ENCODE measurements around the gene MAPK8IP3.

Gene MAPK8IP3

GRCh38 chr16:1708083-1708767 is 2.2 kb downstream of the MAPK8IP3 start:
- Histone ChIP-seq H3K79me2 (ENCODE audit: control insufficient read depth, insufficient read depth, low read length) (peaks cover 21% of the 10 kb centered on the region), H2AK5ac (ENCODE audit: low read length) (no peak overlapping the region), H3K27me3 (ENCODE audit: insufficient read depth, low read length, poor library complexity) (no peaks in the 10 kb centered on the region), H4K8ac (ENCODE audit: low read depth, low read length) (no peak overlapping the region), H3K23ac (ENCODE audit: low read length) (no peak overlapping the region), H3K18ac (ENCODE audit: low read length) (no peak overlapping the region), H3K36me3 (ENCODE audit: control insufficient read depth, insufficient read depth, low read length) (no peaks in the 10 kb centered on the region), H2BK15ac (replicated peaks; ENCODE audit: low read depth) (no peak overlapping the region), H3K27ac (ENCODE audit: low read depth, low read length) (no peak overlapping the region), H3K9ac (ENCODE audit: low read length) (peak overlapping the region; percentile 6), H3K4me1 (ENCODE audit: control insufficient read depth, low read depth, low read length) (peaks cover 3% of the 10 kb centered on the region), H2BK5ac (ENCODE audit: low read length) (no peak overlapping the region), H3K4me3 (ENCODE audit: low read length) (no peak overlapping the region), H2BK120ac (ENCODE audit: low read depth, low read length) (no peak overlapping the region), H3K4ac (ENCODE audit: low read depth, low read length) (no peak overlapping the region), H4K5ac (ENCODE audit: low read length) (no peak overlapping the region), H3K4me2 (ENCODE audit: low read length) (no peak overlapping the region), H3K56ac (ENCODE audit: low read length) (peak overlapping the region; percentile 42), H3K79me1 (ENCODE audit: low read length) (peaks cover 20% of the 10 kb centered on the region)
- DNase-seq, result no peak
- WGBS (ENCODE audit: extremely low coverage, insufficient coverage, low lambda C conversion rate), result no CpG with 5 or more reads among the region's 18 CpGs

- H3K4me3 ChIP-seq (ENCODE audit: low read length), result no peak overlapping the region
Measured at GRCh38 chr16:1708768-1709180, 2.8 kb downstream of the MAPK8IP3 start.

GRCh38 chr16:1709356-1709755 is 3.4 kb downstream of the MAPK8IP3 start:
- H3K79me1 ChIP-seq (ENCODE audit: low read length), result peaks cover 20% of the 10 kb centered on the region
- H3K4me3 ChIP-seq (ENCODE audit: low read length), result no peak overlapping the region
- no peak overlapping the region for H3K56ac ChIP-seq (ENCODE audit: low read length)
- H4K8ac ChIP-seq (ENCODE audit: low read depth, low read length), result no peak overlapping the region
- H2BK15ac ChIP-seq (replicated peaks; ENCODE audit: low read depth), result no peak overlapping the region
- WGBS (ENCODE audit: extremely low coverage, insufficient coverage, low lambda C conversion rate), result no CpG with 5 or more reads among the region's 15 CpGs
- H2AK5ac ChIP-seq (ENCODE audit: low read length), result no peak overlapping the region
- H3K9ac ChIP-seq (ENCODE audit: low read length), result no peak overlapping the region
- peaks cover 21% of the 10 kb centered on the region for H3K79me2 ChIP-seq (ENCODE audit: control insufficient read depth, insufficient read depth, low read length)
- H3K27me3 ChIP-seq (ENCODE audit: insufficient read depth, low read length, poor library complexity), result no peaks in the 10 kb centered on the region
- peaks cover 3% of the 10 kb centered on the region for H3K4me1 ChIP-seq (ENCODE audit: control insufficient read depth, low read depth, low read length)
- DNase-seq, result no peak
- no peak overlapping the region for H3K4me2 ChIP-seq (ENCODE audit: low read length)
- H3K4ac ChIP-seq (ENCODE audit: low read depth, low read length), result no peak overlapping the region
- H3K23ac ChIP-seq (ENCODE audit: low read length), result no peak overlapping the region
- no peak overlapping the region for H4K5ac ChIP-seq (ENCODE audit: low read length)
- no peaks in the 10 kb centered on the region for H3K36me3 ChIP-seq (ENCODE audit: control insufficient read depth, insufficient read depth, low read length)
- no peak overlapping the region for H3K18ac ChIP-seq (ENCODE audit: low read length)
- no peak overlapping the region for H2BK5ac ChIP-seq (ENCODE audit: low read length)
- H3K27ac ChIP-seq (ENCODE audit: low read depth, low read length), result no peak overlapping the region
- H2BK120ac ChIP-seq (ENCODE audit: low read depth, low read length), result no peak overlapping the region

More at GRCh38 chr16:1708768-1709180, 2.8 kb downstream of the MAPK8IP3 start:
- Histone ChIP-seq H3K27me3 (ENCODE audit: insufficient read depth, low read length, poor library complexity) (no peaks in the 10 kb centered on the region), H2BK5ac (ENCODE audit: low read length) (no peak overlapping the region), H3K18ac (ENCODE audit: low read length) (no peak overlapping the region), H3K27ac (ENCODE audit: low read depth, low read length) (no peak overlapping the region), H3K23ac (ENCODE audit: low read length) (no peak overlapping the region), H4K8ac (ENCODE audit: low read depth, low read length) (no peak overlapping the region), H3K79me1 (ENCODE audit: low read length) (peaks cover 20% of the 10 kb centered on the region), H2BK120ac (ENCODE audit: low read depth, low read length) (no peak overlapping the region), H4K5ac (ENCODE audit: low read length) (no peak overlapping the region), H3K79me2 (ENCODE audit: control insufficient read depth, insufficient read depth, low read length) (peaks cover 21% of the 10 kb centered on the region), H3K4me2 (ENCODE audit: low read length) (no peak overlapping the region), H2BK15ac (replicated peaks; ENCODE audit: low read depth) (no peak overlapping the region), H3K36me3 (ENCODE audit: control insufficient read depth, insufficient read depth, low read length) (no peaks in the 10 kb centered on the region), H3K56ac (ENCODE audit: low read length) (no peak overlapping the region), H3K4ac (ENCODE audit: low read depth, low read length) (no peak overlapping the region), H3K4me1 (ENCODE audit: control insufficient read depth, low read depth, low read length) (peaks cover 3% of the 10 kb centered on the region), H3K9ac (ENCODE audit: low read length) (no peak overlapping the region), H2AK5ac (ENCODE audit: low read length) (no peak overlapping the region)
- no CpG with 5 or more reads among the region's 13 CpGs for WGBS (ENCODE audit: extremely low coverage, insufficient coverage, low lambda C conversion rate)
- no peak for DNase-seq

GRCh38 chr16:1710811-1711507 is 5.0 kb downstream of the MAPK8IP3 start:
- no peak overlapping the region for H2BK120ac ChIP-seq (ENCODE audit: low read depth, low read length)
- DNase-seq, result no peak
- no peak overlapping the region for H3K9ac ChIP-seq (ENCODE audit: low read length)
- H3K4me3 ChIP-seq (ENCODE audit: low read length), result no peak overlapping the region
- no peaks in the 10 kb centered on the region for H3K27me3 ChIP-seq (ENCODE audit: insufficient read depth, low read length, poor library complexity)
- WGBS (ENCODE audit: extremely low coverage, insufficient coverage, low lambda C conversion rate), result no CpG with 5 or more reads among the region's 17 CpGs
- no peak overlapping the region for H3K27ac ChIP-seq (ENCODE audit: low read depth, low read length)
- H3K56ac ChIP-seq (ENCODE audit: low read length), result no peak overlapping the region
- H3K4ac ChIP-seq (ENCODE audit: low read depth, low read length), result no peak overlapping the region
- H3K79me2 ChIP-seq (ENCODE audit: control insufficient read depth, insufficient read depth, low read length), result peaks cover 23% of the 10 kb centered on the region
- H2BK5ac ChIP-seq (ENCODE audit: low read length), result no peak overlapping the region
- no peak overlapping the region for H3K4me2 ChIP-seq (ENCODE audit: low read length)
- no peaks in the 10 kb centered on the region for H3K36me3 ChIP-seq (ENCODE audit: control insufficient read depth, insufficient read depth, low read length)
- H3K18ac ChIP-seq (ENCODE audit: low read length), result no peak overlapping the region
- no peak overlapping the region for H2BK15ac ChIP-seq (replicated peaks; ENCODE audit: low read depth)
- H3K4me1 ChIP-seq (ENCODE audit: control insufficient read depth, low read depth, low read length), result peaks cover 3% of the 10 kb centered on the region
- no peak overlapping the region for H4K5ac ChIP-seq (ENCODE audit: low read length)
- H3K79me1 ChIP-seq (ENCODE audit: low read length), result peaks cover 24% of the 10 kb centered on the region
- H3K23ac ChIP-seq (ENCODE audit: low read length), result peak overlapping the region; percentile 66
- H2AK5ac ChIP-seq (ENCODE audit: low read length), result no peak overlapping the region
- no peak overlapping the region for H4K8ac ChIP-seq (ENCODE audit: low read depth, low read length)

- Histone ChIP-seq H3K18ac (ENCODE audit: low read length) (no peak overlapping the region), H3K4me2 (ENCODE audit: low read length) (no peak overlapping the region), H4K8ac (ENCODE audit: low read depth, low read length) (no peak overlapping the region), H3K36me3 (ENCODE audit: control insufficient read depth, insufficient read depth, low read length) (no peaks in the 10 kb centered on the region), H2AK5ac (ENCODE audit: low read length) (no peak overlapping the region), H2BK5ac (ENCODE audit: low read length) (no peak overlapping the region), H3K56ac (ENCODE audit: low read length) (no peak overlapping the region), H3K79me2 (ENCODE audit: control insufficient read depth, insufficient read depth, low read length) (peaks cover 15% of the 10 kb centered on the region), H3K79me1 (ENCODE audit: low read length) (peaks cover 20% of the 10 kb centered on the region), H4K5ac (ENCODE audit: low read length) (no peak overlapping the region), H3K27me3 (ENCODE audit: insufficient read depth, low read length, poor library complexity) (no peaks in the 10 kb centered on the region), H3K27ac (ENCODE audit: low read depth, low read length) (no peak overlapping the region), H2BK15ac (replicated peaks; ENCODE audit: low read depth) (no peak overlapping the region), H3K4me3 (ENCODE audit: low read length) (no peak overlapping the region), H3K23ac (ENCODE audit: low read length) (no peak overlapping the region), H3K4ac (ENCODE audit: low read depth, low read length) (no peak overlapping the region), H3K4me1 (ENCODE audit: control insufficient read depth, low read depth, low read length) (no peaks in the 10 kb centered on the region), H2BK120ac (ENCODE audit: low read depth, low read length) (no peak overlapping the region), H3K9ac (ENCODE audit: low read length) (no peak overlapping the region)
- no CpG with 5 or more reads among the region's 14 CpGs for WGBS (ENCODE audit: extremely low coverage, insufficient coverage, low lambda C conversion rate)
- no peak for DNase-seq
Measured at GRCh38 chr16:1712791-1713261, 6.8 kb downstream of the MAPK8IP3 start.
